Adipocyte (in vitro differentiated cells): ENCODE results near the gene MAPK8.

Experiments used
- DNase-seq: peaks from one replicate; pipeline ENCODE4 v3.0.0-alpha.2; 2015; ENCODE audit warnings: low read depth
- H3K27me3 ChIP-seq: replicated peaks from 2 replicates; pipeline ENCODE4 v1.7.0; 2013; ENCODE audit warnings: mild to moderate bottlenecking, low read length, moderate library complexity; ENCODE audit not compliant: control insufficient read depth, insufficient read depth
- H3K36me3 ChIP-seq: 2 replicates; pipeline ENCODE4 v1.7.0; 2013; ENCODE audit warnings: low read length, mild to moderate bottlenecking, moderate library complexity; ENCODE audit not compliant: control insufficient read depth, insufficient read depth, severe bottlenecking
- H3K4me1 ChIP-seq: 2 replicates; pipeline ENCODE4 v1.7.0; 2013; ENCODE audit warnings: mild to moderate bottlenecking, low read length, moderate library complexity; ENCODE audit not compliant: control insufficient read depth, insufficient read depth
- H3K4me3 ChIP-seq: 2 replicates; pipeline ENCODE4 v1.7.0; 2013; ENCODE audit warnings: mild to moderate bottlenecking, low read length, moderate library complexity
- H3K9ac ChIP-seq: 2 replicates; pipeline ENCODE4 v1.7.0; 2013; ENCODE audit warnings: mild to moderate bottlenecking, low read length, moderate library complexity
- H3K9me3 ChIP-seq: 2 replicates; pipeline ENCODE4 v1.7.0; 2013; ENCODE audit warnings: mild to moderate bottlenecking, low read length, moderate library complexity; ENCODE audit not compliant: control insufficient read depth

The MAPK8 gene

GRCh38 chr10:48294431-48294830 lies 12.0 kb upstream of the MAPK8 start:
- peaks cover 5% of the 10 kb centered on the region for H3K4me1 ChIP-seq
- H3K27me3 ChIP-seq = peaks cover 4% of the 10 kb centered on the region
- no peaks in the 10 kb centered on the region for H3K36me3 ChIP-seq
- H3K4me3 ChIP-seq = no peak overlapping the region
- DNase-seq = no peak
- no peak overlapping the region for H3K9ac ChIP-seq
- H3K9me3 ChIP-seq = no peaks in the 10 kb centered on the region

- H3K36me3 ChIP-seq = no peaks in the 10 kb centered on the region
- no peak overlapping the region for H3K4me3 ChIP-seq
- no peak for DNase-seq
- peaks cover 5% of the 10 kb centered on the region for H3K4me1 ChIP-seq
- H3K9ac ChIP-seq = no peak overlapping the region
- no peaks in the 10 kb centered on the region for H3K9me3 ChIP-seq
- peaks cover 16% of the 10 kb centered on the region for H3K27me3 ChIP-seq
Observed at GRCh38 chr10:48296576-48297098, 9.8 kb upstream of the MAPK8 start.

GRCh38 chr10:48299066-48299465 lies 7.4 kb upstream of the MAPK8 start:
- Histone ChIP-seq H3K27me3 (peaks cover 28% of the 10 kb centered on the region), H3K9me3 (no peaks in the 10 kb centered on the region), H3K9ac (no peak overlapping the region), H3K36me3 (no peaks in the 10 kb centered on the region), H3K4me3 (no peak overlapping the region), H3K4me1 (peaks cover 5% of the 10 kb centered on the region)
- no peak for DNase-seq

- no peaks in the 10 kb centered on the region for H3K36me3 ChIP-seq
- H3K9me3 ChIP-seq = no peaks in the 10 kb centered on the region
- peaks cover 5% of the 10 kb centered on the region for H3K4me1 ChIP-seq
- no peak overlapping the region for H3K9ac ChIP-seq
- H3K4me3 ChIP-seq = no peak overlapping the region
- H3K27me3 ChIP-seq = peaks cover 28% of the 10 kb centered on the region
- DNase-seq = no peak
Observed at GRCh38 chr10:48299692-48300091, 6.8 kb upstream of the MAPK8 start.

GRCh38 chr10:48300556-48300955 lies 5.9 kb upstream of the MAPK8 start:
- Histone ChIP-seq H3K27me3 (peaks cover 28% of the 10 kb centered on the region), H3K36me3 (no peaks in the 10 kb centered on the region), H3K4me1 (peaks cover 5% of the 10 kb centered on the region), H3K9ac (no peak overlapping the region), H3K4me3 (no peak overlapping the region), H3K9me3 (no peaks in the 10 kb centered on the region)
- no peak for DNase-seq

- no peak overlapping the region for H3K9ac ChIP-seq
- no peaks in the 10 kb centered on the region for H3K9me3 ChIP-seq
- no peaks in the 10 kb centered on the region for H3K36me3 ChIP-seq
- no peak for DNase-seq
- H3K4me3 ChIP-seq = no peak overlapping the region
- H3K27me3 ChIP-seq = peaks cover 28% of the 10 kb centered on the region
- H3K4me1 ChIP-seq = peaks cover 7% of the 10 kb centered on the region
Observed at GRCh38 chr10:48302515-48303476, 3.7 kb upstream of the MAPK8 start.

GRCh38 chr10:48305905-48306264 lies 592 bp upstream of the MAPK8 start:
- no peak for DNase-seq
- H3K27me3 ChIP-seq = peaks cover 15% of the 10 kb centered on the region
- H3K4me3 ChIP-seq = peak overlapping the region; percentile 89
- H3K4me1 ChIP-seq = peaks cover 22% of the 10 kb centered on the region
- H3K9ac ChIP-seq = peak overlapping the region; percentile 50
- H3K9me3 ChIP-seq = no peaks in the 10 kb centered on the region
- H3K36me3 ChIP-seq = no peaks in the 10 kb centered on the region

- no peaks in the 10 kb centered on the region for H3K9me3 ChIP-seq
- peaks cover 8% of the 10 kb centered on the region for H3K27me3 ChIP-seq
- H3K36me3 ChIP-seq = no peaks in the 10 kb centered on the region
- peaks cover 22% of the 10 kb centered on the region for H3K4me1 ChIP-seq
- H3K9ac ChIP-seq = peak overlapping the region; percentile 89
- H3K4me3 ChIP-seq = peak overlapping the region; percentile 89
- DNase-seq = peak; percentile 84
Observed at GRCh38 chr10:48306870-48307710, 613 bp downstream of the MAPK8 start.

GRCh38 chr10:48307711-48308018 lies 1.2 kb downstream of the MAPK8 start:
- peak overlapping the region; percentile 89 for H3K4me3 ChIP-seq
- H3K27me3 ChIP-seq = peaks cover 5% of the 10 kb centered on the region
- peak overlapping the region; percentile 89 for H3K9ac ChIP-seq
- peak; percentile 17 for DNase-seq
- no peaks in the 10 kb centered on the region for H3K9me3 ChIP-seq
- H3K36me3 ChIP-seq = no peaks in the 10 kb centered on the region
- peaks cover 22% of the 10 kb centered on the region for H3K4me1 ChIP-seq

- Histone ChIP-seq H3K4me3 (no peak overlapping the region), H3K4me1 (peaks cover 22% of the 10 kb centered on the region), H3K9me3 (no peaks in the 10 kb centered on the region), H3K27me3 (no peaks in the 10 kb centered on the region), H3K36me3 (no peaks in the 10 kb centered on the region), H3K9ac (no peak overlapping the region)
- peak; percentile 40 for DNase-seq
Observed at GRCh38 chr10:48309711-48310226, 3.3 kb downstream of the MAPK8 start.

- no peak for DNase-seq
- H3K9me3 ChIP-seq = no peaks in the 10 kb centered on the region
- no peak overlapping the region for H3K4me3 ChIP-seq
- no peak overlapping the region for H3K9ac ChIP-seq
- peaks cover 6% of the 10 kb centered on the region for H3K4me1 ChIP-seq
- H3K36me3 ChIP-seq = no peaks in the 10 kb centered on the region
- H3K27me3 ChIP-seq = no peaks in the 10 kb centered on the region
Observed at GRCh38 chr10:48314107-48314506, 7.6 kb downstream of the MAPK8 start.
